Stimulated activated CD4-positive, alpha-beta T cell treated with anti-CD3 and anti-CD28 coated beads, Interleukin-4, amount 100 ng/mL, for 4 hours (primary cell): ENCODE data around the gene HOXB5.

Experiments used
- DNase-seq, 2 experiments: peaks; one replicate each; pipeline ENCODE4 v3.0.0-alpha.2; 2020

The HOXB5 gene

GRCh38 chr17:48545022-48545375 is 48.6 kb downstream of the HOXB5 start, which contains the start of gene HOXB2:
Gene HOXB2 (minus strand): TSS chr17:48545109. CDS start chr17:48544911, 198 bp downstream.
- DNase-seq = no peak

- DNase-seq = peak; percentile 23 to 33
These were observed 49.1 kb downstream of the HOXB5 start for GRCh38 chr17:48544349-48545021.

- peak; percentile 32 to 56 for DNase-seq
These were observed 49.7 kb downstream of the HOXB5 start for GRCh38 chr17:48543854-48544348.

GRCh38 chr17:48543107-48543853 is 50.3 kb downstream of the HOXB5 start:
- peak; percentile 33 to 53 for DNase-seq

GRCh38 chr17:48542698-48543106 is 50.9 kb downstream of the HOXB5 start:
- DNase-seq = no peak

- DNase-seq = peak; percentile 6 to 27
These were observed 51.4 kb downstream of the HOXB5 start for GRCh38 chr17:48542114-48542656.

GRCh38 chr17:48541577-48542113 is 51.9 kb downstream of the HOXB5 start:
- DNase-seq = peak; percentile 19 to 46
